ENCODE data around the gene GMDS.

GMDS gene

DNA sequence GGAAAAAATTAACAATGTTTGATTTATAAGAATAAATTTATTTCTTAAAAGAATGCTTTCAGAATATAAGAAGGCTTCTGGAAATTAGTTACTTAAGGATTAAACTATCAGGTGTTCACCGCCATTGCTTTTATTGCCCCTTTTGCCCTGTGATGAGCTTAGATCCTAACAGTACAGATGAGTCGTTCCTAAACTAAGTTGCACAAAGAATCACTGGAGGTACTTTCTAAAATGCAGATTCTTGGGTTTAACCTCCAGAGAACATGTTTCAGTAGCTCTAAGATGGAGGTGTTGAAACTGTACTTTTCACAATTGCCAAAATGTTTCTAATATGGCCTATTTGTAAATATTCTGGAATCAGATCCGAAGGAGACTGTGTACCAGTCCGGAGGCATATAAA lies 211.9 kb downstream of the GMDS start:
- no peak for DNase-seq

DNA sequence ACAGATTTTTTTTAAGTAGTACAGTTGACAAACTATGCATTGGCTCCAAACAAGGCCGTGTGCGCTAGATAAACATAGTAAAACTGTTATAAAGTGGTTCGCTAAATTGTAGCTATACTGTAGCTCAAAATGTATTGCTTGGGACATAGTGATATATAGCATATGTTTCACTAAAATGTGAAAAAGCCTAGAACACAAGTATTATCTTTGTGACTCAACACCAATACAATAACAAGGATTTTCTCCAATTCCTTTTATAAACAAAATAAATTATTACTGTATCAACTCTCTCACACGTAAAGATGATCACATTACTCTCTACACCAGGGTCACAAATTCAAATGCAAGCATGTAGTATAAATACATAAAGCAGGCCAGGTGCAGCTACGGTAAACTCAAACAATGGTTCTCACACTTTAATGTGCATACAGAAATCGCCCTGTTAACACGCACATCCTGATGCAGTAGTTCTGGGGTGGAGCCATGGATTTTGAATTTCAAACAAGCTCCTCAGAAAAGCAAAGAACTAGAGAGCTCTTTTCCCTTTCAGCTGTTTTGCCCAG lies 214.6 kb downstream of the GMDS start:
- peak; percentile 10 for DNase-seq

DNA sequence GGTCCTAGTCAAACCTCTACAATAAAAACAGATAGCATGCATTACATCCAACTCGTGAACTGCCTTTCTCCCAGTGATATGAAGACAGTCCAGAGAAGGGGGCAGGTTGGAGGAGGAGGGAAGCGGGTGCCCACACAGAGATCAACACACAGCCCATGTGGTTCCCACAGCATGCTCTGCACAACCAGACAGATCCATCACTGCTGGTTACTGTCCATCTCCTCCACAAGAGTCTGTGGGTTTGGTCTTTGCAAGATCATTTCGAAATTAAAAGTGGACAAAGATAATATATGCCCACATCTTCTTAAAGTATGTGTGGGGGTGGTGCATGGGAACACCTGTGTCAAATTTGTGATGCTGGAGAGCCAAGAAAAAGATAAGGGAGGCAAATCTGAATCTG lies 215.5 kb downstream of the GMDS start:
- DNase-seq: no peak

DNA sequence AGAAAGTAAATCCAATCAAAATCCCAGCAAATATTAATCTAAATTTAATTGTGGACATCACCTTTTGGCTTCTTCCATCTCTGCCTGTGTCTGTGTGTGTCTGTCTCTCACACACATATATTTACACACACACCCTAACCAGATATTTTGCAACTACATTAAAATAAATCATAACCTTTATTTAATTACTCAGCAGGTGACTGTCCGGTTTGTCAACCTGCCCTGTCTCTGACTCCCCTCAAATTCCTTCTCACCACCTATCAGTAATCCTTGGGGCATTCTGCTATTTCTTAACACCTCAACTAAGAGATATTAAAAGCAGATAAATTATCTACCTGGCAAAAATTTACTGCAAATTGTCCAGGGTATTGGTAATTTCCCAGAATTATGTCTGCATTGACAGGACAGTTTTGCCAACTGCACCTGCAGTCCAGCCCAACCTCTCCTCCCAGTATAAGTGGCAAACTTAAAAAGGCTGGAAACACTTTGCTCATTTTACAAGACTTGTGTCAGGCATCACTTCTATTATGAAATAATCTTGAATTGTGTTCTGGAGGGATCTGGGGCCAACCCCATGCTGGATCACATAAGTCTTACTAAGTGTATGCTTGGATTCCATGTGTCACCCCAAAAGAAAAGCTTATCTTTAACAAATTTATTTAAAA lies 216.1 kb downstream of the GMDS start:
- DNase-seq: no peak

DNA sequence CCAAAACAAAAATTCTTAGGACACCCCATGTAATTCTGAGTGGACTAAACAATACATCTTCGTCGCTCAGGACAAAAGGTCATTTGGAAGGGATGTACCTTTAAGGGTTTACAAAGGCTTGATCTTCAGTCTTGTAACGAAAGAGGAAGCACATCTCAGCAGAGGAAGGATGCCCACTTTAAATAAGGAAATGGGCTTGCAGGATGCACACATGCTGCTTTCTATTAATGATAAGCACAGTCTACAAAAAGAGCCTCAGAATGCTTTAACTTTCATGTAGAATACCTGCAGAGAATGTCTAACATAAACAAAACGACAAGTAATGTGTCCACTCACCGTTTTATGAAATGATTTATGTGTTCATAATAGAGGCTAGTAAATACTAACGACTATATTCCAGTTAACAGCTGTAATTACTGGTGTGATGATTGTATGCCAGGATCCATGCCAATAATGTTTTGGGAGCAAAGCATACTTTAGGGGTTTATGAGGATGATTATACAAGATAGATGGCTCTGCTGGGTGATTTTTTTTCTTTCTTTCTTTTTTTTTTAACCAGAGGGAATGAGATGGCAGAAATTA lies 216.9 kb downstream of the GMDS start:
- peak; percentile 50 for DNase-seq

DNA sequence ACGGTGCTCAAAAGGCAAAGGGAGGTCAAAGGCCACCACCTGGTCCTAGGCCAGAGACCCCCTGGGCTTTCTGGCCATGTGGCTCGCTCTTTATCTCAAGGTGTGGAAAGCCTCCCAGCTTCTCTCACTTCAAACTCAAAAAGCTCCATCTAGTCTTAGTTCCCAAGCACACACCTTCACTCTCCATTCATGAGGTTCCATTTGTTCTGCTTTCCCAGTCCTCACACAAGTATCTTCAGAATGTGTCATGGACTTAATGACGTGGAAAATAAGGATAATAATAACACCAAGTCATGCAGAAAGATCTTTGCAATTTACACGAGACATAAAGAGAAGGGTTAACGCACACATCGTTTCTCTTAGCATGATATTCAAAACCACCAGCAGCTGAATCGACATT lies 219.3 kb downstream of the GMDS start:
- no peak for DNase-seq

DNA sequence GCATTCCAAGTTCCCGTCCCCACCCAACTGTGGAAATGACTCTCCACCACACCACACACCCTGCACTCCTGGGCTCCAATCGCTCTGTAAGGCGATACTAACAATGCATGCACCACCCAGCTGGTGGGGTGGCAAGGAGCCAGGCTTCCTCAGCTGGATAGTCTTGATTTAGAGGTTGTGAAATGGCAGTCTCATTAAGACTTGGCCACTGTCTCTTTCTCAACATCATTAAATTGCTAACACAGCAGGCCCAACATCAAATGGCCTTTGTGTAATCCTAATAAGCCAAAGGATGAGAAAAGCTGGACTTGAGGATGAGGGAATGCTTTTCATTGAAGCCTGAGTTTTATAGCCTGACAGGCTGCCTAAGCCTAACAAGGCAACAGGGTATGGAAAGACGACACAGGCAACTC lies 223.7 kb downstream of the GMDS start:
- DNase-seq: peak; percentile 43

DNA sequence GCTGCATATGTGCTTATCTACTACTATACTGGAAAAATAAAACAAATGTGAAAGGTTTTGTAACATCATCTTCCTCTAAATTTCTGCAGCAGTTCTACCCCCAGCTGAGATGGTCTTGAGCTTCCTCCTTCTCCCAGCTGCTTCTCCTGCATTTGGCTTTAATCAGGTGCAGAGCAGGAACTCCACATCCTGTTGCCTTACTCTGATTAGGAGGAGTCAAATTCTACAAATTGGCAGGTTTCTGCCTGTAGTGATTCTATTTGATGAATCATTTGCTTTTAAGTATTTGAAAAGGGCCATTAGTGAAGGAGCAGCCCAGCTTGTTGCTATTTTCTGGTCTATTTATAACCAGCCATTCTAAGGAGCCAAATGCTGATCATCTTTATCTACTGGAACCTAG lies 224.5 kb downstream of the GMDS start:
- DNase-seq: peak; percentile 66

DNA sequence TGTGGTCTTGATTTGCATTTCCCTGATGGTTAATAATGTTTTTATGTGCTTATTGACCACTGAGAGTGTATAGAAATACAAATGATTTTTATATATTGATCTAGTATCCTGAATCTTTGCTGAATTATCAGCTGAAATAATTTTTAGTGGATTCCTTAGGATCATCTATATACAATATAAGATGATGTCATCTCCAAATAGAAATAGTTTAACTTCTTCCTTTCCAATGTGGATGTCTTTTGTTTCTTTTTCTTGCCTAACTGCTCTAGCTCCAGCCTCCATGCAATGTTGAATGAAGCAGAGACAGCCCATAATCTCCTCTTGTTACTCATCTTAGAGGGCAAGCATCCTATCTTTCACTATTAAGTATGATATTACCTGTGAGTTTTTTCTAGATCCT lies 226.4 kb downstream of the GMDS start:
- no peak for DNase-seq

DNA sequence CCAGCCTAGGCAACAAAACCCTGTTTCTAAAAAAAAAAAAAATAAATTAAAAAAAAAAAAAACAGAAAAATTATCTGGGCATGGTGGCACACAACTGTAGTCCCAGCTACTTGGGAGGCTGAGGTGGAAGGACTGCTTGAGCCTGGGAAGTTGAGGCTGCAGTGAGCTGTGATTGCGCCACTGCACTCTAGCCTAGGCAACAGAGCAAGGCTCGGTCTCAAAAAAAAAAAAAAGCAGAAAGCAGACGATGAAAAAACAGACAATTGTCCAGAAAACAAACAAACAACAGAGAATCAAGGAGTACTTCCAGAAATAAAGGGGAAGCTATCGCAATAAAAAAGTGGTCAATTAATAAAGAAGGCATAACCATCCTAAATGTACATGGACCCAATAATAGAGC lies 229.4 kb downstream of the GMDS start:
- DNase-seq: no peak

DNA sequence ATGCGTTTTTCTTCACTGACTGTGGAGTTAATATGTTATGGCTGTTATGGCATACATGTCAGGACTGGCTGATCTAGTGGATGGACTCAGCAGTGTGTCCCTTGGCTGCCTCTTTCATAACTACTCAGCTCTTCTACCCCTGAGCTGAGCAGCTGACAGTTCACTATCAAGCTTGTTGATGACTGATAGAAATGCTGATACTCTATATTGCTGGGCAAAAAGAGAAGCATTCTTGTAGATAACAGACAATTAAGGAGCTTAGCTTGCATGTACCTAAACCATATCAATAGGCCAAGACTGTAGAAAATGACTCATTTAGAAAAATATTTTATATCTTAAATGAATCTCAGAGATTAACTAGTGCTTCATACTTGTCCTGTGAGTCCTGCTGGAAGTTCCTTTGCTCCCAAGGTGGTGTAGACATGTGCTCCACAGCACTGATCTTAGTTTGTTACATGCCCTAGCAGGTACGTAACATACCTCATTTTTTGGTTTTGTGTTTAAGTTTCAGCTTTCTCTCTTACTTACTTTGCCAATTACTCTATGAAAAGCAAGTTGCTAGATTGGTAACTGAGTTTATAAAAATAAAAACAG lies 236.9 kb downstream of the GMDS start:
- DNase-seq: no peak

DNA sequence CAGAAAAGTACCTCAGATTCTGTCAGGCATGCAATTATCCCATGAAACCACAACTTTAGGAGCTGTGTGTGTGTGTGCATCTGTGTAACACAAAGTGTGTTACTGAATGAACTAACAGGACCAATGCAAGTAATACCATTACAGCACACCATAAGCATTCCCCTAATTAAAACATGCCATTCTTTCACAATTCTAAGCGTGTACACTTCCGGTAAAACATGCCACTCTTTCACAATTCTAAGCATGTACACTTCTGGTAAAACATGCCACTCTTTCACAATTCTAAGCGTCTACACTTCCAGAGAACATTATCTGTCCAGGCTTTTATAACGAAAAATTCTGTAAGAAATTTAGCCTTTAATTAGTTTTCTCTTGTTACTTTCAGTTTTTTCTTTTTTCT lies 238.2 kb downstream of the GMDS start:
- DNase-seq: no peak

DNA sequence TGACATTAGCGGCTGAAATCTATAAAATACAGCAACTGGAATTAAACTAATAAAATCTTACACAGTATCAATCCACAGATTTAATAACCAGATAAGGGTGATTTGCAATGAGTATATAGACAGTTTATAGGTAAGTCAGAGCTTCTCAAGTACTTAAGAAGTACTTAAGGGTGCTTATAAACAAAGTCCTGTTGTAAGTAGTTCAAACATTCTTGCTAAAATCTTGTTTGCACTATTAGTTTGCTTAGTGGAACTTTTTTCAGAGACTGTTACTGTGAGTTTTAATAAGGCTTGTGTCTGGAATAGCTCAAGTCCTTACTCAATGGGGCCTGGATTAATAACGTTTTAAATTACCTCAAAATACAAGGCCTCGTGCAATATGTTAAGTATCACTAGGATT lies 240.5 kb downstream of the GMDS start:
- DNase-seq: no peak

DNA sequence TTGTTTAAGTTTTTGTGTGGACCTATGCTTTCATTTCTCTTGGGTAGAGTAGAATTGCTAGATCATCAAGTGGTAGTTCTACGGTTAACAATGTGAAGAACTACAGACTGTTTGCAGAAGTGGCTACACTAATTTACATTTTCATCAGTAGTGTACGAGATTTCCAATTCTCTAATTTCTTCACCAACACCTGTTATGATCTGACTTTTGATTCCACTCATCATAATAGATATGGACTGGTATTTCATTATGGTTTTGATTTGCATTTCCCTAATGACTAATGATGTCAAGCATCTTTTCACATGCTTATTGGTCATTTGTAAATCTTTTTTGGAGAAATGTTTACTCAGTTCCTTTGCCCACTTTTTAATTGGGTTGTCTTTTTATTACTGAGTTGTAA lies 244.4 kb downstream of the GMDS start:
- DNase-seq: no peak

DNA sequence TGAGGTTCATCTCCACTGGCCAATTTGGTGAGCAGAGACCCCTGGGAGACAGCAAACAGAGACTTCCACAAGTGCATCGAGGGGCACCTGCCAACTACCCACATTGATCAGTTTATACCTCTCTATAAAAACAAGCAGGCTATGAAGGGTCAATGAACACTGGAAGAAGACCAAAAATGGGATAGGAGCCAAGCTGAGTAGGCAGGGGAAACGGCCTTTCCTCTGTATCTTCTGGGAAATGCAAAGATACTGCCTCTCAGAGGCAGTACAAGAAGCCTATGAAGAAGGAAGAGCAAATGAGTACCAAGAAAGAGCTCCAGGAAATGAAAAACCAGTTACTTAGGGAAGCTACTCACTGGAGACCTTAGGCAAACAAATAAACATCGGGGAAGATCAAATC lies 247.7 kb downstream of the GMDS start:
- DNase-seq: no peak

DNA sequence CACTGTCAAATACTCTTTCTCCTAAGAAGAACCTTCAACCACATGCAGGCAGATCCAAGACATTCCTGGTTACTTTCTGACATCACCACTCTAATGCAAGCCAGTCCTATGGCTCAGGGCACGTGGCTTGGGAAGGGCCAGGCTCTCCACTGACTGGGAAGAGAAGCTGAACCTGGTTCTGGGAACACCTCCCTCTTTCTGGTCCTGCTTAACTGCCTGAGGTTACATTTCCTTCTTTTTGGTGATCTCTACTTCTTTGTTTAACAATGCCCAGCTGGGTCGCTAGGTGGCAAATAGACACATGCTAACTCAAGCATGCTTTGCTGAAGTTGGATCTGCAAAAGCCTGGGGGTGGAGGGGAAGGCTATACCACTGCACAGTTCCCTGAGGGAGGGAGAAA lies 249.8 kb downstream of the GMDS start:
- no peak for DNase-seq

DNA sequence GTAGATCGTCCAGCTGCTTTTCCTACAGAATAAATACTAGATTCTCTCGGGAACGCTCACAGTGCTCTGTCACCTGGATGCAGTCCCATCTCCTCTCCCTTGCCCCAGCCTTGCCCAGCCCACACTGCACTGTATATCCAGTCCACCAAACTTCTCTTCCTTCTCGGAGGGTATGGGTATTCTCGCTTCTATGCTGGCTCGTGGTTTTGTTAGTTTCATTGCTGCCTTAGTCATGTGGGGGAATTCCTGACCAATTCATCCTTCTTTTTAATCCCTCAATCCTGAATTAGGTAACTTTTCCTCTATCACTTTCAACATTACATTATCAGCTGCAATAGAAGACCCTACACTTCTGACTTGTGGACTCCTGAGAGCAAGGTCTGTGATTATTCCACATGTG lies 252.4 kb downstream of the GMDS start:
- no peak for DNase-seq

DNA sequence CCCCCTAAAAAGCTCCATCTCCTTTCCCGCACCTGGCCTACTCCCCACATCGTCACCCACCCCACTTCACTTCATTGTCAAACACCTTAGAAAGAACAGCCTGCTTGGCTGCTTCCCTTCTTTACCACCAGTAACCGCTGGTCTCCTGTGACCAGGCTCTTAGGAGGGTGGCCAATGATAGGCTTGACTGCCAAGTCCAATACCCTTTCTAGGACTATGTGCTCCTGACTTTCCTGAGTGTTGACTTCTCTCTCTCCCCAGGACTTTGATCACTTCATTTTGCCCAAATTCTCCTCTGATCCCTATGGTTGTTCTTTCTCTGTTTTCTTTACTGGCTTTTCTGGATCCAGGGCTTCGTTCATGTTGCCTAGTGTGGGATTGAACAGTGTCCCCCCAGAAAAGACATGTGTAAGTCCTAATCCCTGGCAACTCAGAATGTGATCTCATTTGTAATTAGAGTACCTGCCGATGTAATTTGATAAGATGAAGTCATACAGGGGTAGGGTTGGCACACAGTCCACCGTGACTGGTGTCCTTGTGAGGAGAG lies 254.0 kb downstream of the GMDS start:
- DNase-seq: no peak

DNA sequence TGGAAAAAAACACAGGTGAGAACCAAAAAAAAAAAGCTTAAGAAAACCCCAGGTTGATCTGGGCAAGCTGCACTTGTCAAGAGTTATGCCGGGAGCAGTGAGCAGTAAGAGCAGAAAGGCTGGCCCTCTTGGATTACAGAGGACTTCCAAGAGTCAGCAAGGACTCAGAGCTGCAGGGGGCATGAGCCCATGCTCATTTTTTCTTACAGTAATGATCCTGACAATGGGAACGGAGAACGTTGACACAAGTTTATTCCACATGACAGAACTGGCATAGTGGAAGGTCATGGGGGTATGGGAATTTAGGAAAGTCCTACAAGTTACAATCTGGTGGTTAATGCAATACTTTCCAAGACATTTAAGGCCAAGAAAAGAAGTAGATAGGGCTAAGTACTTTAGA lies 256.6 kb downstream of the GMDS start:
- DNase-seq: no peak

DNA sequence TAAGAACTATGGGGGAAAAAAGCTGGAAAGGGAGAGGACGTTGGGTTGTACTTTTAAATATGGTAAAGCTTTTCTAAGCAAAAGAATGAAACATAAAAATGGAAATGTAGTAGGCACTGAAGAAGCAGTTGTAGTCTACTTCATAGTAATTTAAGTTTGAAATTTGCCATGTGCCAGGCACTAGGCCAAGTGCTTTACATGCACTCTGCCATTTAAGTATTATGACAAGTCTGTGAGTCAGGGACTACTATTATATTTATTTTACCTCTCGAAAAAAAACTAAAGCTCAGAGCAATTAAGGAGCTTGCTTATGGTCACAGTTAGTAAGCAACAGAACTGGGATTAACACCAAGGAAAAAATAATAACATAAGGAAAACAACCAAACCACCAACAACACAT lies 257.8 kb downstream of the GMDS start:
- DNase-seq: no peak

DNA sequence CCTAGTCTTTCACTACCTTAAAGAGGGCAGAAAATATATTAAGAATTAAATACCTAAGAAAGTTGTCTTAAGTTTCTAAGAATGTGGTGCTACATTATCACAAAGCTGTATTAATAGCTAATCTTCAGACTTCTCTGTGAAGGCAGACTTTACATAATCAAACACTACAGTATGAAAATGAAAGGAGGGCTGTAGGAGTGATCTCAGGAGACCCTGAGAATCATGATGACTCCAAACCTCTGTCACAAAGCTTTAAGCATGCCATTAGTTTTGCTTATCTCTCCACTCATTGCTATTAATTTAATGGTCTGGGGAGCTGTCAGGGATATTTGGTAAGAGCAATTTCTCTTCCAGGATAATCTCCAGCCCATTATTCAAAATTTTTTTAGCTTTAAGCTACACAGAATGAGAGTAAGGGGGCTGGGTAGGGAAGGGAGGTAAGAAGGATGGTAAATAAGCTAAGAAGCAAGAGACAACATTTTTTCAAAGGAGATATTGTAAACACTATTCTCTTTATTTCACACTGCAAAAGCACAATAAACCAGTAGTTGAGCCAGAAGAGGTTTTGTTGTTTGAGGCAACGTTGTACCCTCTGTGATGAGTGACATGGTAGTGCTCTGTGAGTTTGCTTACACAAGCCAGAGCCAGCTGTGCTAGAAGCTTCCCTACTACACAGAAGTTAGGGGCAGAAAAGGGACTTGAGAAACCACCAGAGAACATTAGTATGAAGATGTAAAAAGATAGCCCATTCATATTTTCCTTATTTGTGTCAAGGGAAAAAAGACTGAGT lies 258.8 kb downstream of the GMDS start:
- DNase-seq: no peak

DNA sequence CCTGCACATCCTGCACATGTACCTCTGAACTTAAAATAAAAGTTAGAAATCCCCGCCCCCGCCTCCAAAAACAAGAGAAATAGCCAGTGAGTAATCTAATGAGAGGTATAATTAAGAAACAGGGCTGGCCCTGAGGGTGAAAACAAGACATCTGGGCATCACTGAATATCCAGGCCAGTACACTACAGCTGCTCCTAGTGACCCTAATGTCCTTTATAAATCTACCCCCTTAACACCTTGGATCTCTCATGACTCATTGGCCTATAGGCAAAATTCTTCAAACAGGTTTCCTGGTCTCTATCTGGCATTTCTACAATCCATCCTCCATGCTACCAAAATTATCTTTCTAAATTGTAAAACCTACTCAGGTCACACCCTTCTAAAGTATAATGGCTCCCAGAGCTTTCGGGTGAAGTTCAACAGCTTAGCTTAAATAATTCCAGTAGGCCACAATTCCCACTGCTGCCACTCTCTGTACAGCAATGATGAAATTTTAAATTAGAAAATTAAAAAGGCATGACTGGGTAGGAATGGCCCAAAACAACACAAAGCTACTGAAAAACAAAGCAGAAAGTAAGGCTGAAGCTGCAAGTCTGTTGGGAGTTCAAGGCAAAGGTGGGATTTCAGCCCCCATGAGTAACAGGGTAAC lies 260.9 kb downstream of the GMDS start:
- no peak for DNase-seq

DNA sequence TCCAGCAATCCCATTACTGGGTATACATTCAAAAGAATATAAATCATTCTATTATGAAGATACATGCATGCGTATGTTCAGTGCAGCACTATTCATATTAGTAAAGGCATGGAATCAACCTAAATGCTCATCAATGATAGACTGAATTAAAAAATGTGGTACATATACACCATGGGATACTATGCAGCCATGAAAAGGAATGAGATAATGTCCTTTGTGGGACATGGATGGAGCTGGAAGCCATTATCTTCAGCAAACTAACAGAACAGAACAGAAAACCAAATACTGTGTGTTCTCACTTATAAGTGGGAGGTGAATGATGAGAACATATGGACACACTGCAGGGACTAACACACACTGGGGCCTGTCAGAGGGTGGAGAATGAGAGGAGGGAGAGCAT lies 261.6 kb downstream of the GMDS start:
- DNase-seq: no peak

Data from NCI-H1436 treated with DMSO at 0.1 percent for 48 hours (cell line).